NCI-H1092 treated with DMSO at 0.1 percent for 48 hours (cell line): ENCODE data around the gene MSL2.
A peak's percentile ranks its signal among the peaks of the same experiment; 100 is the strongest.
"Not testable (repeated sequence)": the region's sequence is repeated elsewhere in the genome, so short reads cannot be mapped to it uniquely, and the experiment has no call there.

Experiments used
- DNase-seq: peaks from one replicate; lab custom pipeline; 2025; lab: John Stamatoyannopoulos, UW

Gene MSL2

GRCh38 chr3:136196064-136196400, at the start of gene MSL2:
TSS of gene MSL2 (minus strand) at chr3:136196335. CDS start at chr3:136195113, 1,222 bp downstream.
- no peak for DNase-seq

- DNase-seq: no peak
These were observed 49.6 kb upstream of the MSL2 start for GRCh38 chr3:136245691-136246090.

- no peak for DNase-seq
These were observed 43.0 kb upstream of the MSL2 start for GRCh38 chr3:136239094-136239493.

DNA sequence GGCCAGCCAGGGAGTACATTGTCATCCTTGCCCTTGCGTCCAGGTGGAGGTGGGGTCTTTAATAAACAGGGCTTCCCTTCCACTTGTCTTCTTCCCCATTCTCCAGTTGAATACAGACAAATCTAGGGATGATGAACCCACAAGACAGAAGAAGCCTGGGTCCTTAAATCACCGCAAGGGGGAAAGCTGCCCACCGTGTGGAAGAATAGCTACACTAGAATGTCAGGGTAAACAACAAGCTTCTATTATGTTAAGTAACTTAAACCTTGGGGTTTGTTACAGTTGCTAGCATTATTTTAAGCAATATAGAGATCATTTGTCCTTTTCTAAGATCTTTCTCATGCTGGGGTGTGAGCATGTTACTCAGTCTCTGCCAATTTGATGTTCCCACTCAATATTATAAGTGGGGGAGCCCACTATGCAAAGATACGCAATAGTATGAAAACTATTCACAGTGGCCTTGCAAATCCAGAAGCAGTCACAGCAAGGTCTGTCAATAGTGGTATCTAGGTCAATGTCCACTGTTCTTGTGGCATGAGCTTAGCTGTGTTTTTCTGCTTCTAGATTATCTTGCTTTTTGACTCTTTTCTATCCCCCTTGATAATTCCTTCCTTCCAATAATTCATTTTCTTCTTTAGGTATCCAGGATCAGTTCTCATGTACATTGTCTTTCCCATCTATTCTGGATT, 42.0 kb upstream of the MSL2 start:
- no peak for DNase-seq

- DNase-seq: no peak
These were observed 41.0 kb upstream of the MSL2 start for GRCh38 chr3:136237103-136237502.

- no peak for DNase-seq
These were observed 40.0 kb upstream of the MSL2 start for GRCh38 chr3:136236109-136236508.

DNA sequence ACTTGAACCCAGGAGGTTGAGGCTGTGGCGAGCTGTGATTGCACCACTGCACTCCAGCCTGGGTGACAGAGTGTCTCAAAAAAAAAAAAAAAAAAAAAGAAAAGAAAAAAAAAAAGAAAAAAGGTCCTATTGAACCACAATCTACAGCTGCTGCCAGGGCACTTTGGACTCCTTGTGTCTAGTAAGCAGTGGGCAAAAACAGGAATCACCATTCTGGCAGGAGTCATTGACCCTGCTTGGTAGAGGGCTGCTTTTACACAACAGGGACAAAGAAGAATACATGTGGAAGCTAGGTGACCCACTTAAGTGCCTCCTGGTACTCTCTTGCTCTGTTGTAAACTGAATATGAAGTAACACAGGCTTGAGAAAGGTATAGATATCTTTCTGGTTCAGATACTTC, 39.4 kb upstream of the MSL2 start:
- no peak for DNase-seq

- no peak for DNase-seq
These were observed 36.3 kb upstream of the MSL2 start for GRCh38 chr3:136232413-136232812.

DNA sequence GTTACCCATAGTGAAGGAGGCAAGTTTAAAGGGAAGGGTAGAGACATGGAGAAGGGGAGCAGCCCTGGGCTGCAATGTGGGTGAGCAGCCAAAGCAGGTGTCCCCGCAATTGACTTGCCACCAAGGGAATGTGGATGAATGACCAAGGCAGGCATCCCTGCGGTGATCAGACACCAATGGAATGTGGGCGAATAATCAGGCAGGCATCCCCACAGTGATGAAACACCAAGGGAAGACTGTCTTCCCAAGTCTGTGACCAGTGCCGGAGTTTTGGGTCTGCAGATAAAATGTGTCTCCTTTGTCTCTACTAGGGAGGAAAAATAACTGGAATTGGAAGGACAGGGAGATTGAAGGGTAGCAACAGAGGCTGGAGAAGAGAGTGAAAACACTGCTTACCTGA, 26.6 kb upstream of the MSL2 start:
- DNase-seq: not testable (repeated sequence)

- DNase-seq: no peak
These were observed 15.4 kb upstream of the MSL2 start for GRCh38 chr3:136211547-136211946.

DNA sequence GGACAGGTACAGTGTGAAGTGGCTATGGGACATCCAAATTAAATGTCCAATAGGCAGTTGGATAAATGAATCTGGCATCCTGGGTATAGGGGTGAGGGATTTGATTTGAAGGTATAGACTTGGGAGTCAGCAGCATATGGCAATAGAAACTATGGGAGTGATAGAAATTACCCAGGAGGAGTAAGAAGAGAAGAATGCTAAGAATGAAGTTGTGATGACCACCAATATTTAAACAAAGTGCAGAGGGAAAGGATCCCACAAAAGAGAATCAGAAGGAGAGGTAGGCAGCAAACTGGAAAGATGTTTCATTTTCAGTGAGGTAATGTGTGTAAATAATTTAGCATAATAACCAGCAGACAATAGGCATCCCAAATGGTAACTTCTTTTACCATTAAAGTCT, 13.8 kb upstream of the MSL2 start:
- no peak for DNase-seq

DNA sequence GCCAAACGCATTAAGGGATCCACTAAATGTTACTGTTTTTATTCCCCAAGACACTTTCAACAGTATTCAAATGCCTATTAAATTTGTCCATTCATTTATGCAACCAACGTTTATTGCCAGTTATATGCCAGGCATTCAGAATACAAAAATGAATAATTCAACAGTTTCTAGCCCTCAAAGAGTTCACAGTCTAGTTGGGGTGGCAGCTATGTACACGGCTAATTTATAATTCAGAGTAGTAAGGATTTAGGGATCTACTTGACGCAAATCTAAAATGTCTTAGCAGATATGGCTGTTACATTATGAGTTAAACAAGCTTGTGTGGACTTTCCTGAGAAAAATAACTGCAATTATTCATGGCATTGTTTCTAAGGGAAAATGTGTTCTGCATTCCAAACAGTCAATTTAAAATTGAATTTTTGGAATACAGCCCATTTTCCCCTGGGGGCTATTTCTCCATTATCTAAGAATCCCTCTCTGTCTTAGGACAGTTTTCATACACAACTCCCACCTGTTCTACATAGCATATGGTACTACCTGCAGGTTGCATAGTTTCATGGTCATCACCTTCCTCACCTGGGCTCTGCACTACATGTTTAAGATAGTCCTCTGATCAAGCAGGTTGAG, 11.5 kb upstream of the MSL2 start:
- DNase-seq: no peak

- DNase-seq: not testable (repeated sequence)
These were observed 3.1 kb upstream of the MSL2 start for GRCh38 chr3:136199219-136199618.

DNA sequence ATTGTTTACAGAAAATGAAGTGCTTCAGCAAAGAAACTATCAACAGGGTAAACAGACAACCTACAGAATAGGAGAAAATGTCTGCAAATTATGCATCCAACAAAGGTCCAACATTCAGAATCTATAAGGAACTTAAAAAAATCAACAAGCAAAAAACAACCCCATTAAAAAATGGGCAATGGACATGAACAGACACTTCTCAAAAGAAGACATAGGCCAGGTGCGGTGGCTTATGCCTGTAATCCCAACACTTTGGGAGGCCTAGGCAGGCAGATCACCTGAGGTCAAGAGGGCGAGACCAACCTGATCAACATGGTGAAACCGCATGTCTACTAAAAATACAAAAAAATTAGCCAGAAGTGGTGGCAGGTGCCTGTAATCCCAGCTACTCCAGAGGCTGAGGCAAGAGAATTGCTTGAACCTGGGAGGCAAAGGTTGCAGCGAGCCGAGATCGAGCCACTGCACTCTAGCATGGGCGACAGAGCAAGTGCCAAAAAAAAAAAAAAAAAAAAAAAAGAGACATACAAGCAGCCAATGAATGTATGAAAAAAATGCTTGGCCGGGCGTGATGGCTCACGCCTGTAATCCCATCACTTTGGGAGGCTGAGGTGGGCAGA, 2.4 kb upstream of the MSL2 start:
- not testable (repeated sequence) for DNase-seq

- DNase-seq: no peak
These were observed 1.1 kb upstream of the MSL2 start for GRCh38 chr3:136197159-136197793.

DNA sequence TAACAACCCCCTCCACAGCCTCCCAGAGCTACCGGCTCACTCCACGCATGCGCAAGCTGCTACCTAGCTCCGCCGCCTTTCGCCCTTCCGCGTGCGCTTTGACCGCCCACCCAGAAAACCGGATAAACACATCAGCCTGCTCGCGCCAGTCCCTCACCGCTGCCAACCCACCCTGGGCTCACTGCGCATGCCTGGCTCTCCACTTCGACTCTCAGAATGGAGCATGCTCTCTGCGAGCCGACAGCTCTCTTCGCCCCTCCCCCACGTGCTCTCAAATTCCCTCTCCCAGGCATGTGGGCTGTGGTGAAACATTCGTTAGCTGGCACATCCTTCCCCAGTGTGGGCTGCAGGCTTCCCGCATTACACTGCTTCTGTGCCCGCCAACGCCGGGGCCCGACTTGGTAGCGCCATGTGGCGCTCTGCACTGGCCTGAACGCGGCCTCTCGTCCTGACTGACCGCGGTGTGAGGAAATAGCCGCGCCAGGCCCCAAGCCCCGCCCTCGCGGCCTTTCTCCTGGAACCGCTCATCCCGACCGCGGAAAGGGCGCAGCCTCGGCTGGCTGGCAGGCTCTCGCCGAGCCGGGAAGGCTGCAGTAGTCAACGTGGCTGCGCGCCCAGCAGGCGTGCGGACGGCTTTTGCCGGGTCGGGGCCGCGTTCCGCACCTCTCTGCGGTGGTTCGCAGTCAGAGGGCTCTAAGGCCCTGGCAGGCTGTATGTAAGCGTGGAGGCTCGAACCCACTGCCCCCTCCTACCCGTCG, 445 bp upstream of the MSL2 start:
- DNase-seq: peak; percentile 99

GRCh38 chr3:136195258-136196063, 674 bp downstream of the MSL2 start:
- peak; percentile 82 for DNase-seq

- peak; percentile 54 for DNase-seq
These were observed 1.5 kb downstream of the MSL2 start for GRCh38 chr3:136194409-136195257.

DNA sequence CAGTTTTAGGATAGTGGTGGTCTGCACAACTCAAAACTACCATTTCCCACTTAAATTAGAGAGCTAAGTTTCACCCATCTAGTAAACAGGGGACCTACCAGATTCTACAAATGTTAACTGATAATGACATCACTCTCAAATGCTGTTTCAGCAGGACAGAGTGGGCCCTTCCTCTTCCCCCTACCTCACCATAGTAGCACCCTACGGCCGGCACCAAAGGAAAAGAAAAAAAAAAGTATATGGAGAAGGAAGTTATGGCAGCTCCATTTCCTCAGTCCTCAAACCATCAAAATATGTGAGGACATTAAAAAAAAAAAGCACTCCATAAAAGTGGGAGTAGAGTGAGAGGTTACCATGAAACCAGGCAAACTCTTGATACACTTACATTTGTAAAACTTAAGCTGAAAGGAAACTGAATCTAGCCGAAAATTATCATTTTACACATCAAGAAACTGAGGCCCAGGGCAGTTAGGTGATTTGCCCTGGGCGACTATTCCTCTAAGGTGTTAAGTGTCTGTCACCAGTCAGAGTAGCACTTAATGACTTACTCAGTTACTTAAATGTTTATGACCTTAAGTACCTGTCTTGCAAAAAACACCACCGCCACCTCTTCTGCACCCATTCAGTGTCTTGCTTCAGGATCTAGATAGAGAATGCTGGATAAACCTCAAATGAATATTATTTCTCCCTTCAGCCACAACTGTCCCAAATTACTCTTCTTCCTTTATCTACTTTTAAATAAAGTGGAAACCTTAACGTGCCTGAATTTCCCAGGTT, 2.7 kb downstream of the MSL2 start:
- peak; percentile 8 for DNase-seq

DNA sequence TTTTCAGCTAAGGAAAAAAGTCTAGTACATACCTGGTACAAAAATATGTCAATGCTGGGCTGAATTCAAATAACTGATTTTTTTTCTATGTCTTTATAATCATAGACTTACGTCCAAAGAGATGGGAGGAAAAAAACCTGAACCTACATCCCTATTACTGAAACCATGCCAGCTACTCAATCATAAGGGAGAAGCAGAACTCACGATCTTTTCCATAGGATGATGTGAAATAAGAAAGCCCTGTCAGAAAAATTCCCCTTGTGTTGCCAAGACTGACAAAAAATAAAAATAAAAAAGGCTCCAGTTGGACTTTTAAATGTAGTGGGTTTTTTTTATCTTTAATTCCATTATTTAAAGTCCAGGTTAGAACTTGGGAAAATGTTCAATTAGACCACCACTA, 3.3 kb downstream of the MSL2 start:
- no peak for DNase-seq
